Gastroesophageal sphincter (tissue), 4 donors: ENCODE data around the gene FERMT3. TPM values are rescaled to one million over a fixed set of nuclear protein-coding genes. Genes with fewer than 3 reads are reported as not detected.

Source experiments
- ATAC-seq: fragments of 150-250 bp; one replicate; pipeline ENCODE4 v1.9.1; 2016; ENCODE audit warnings: mild to moderate bottlenecking, moderate library complexity
- H3K27ac ChIP-seq, 4 donors: fragments of 200-600 bp; sonication (generic) in 3 of 4; 1 replicate in 3 of 4; 2 replicates in 1 of 4; pipeline ENCODE4 v1.5.1; 2016 to 2019
- H3K27me3 ChIP-seq: fragments of 200-600 bp; sonication (generic); one replicate; pipeline ENCODE4 v1.5.1; 2019
- H3K36me3 ChIP-seq, 2 donors: fragments of 200-600 bp; sonication (generic); one replicate each; pipeline ENCODE4 v1.5.1; 2019; ENCODE audit warnings: control low read depth in 1 of 2
- H3K4me1 ChIP-seq, 3 donors: fragments of 200-600 bp; sonication (generic); 1 replicate in 2 of 3; 2 replicates in 1 of 3; pipeline ENCODE4 v1.5.1; 2016 to 2019; ENCODE audit warnings: control low read depth in 2 of 3
- H3K4me3 ChIP-seq, 2 donors: fragments of 200-600 bp; sonication (generic); one replicate each; pipeline ENCODE4 v1.5.1; 2019; ENCODE audit warnings: mild to moderate bottlenecking in 1 of 2, moderate library complexity in 1 of 2
- H3K9me3 ChIP-seq, 3 donors: fragments of 200-600 bp; sonication (generic); one replicate each; pipeline ENCODE4 v1.5.1; 2017 to 2019; ENCODE audit warnings: control low read depth in 2 of 3
- EP300 ChIP-seq: sonication (generic); formaldehyde crosslinking; IDR thresholded peaks from one replicate; pipeline ENCODE4 v1.6.1; 2017; ENCODE audit warnings: antibody characterized with exemption, mild to moderate bottlenecking
- POLR2A ChIP-seq, 2 donors: fragments of 450-650 bp; IDR thresholded peaks; one replicate each; pipeline ENCODE4 v1.6.1; 2017; ENCODE audit warnings: antibody characterized with exemption in 2 of 2, mild to moderate bottlenecking in 2 of 2, moderate library complexity in 1 of 2
- POLR2AphosphoS5 ChIP-seq: sonication (generic); formaldehyde crosslinking; IDR thresholded peaks from one replicate; pipeline ENCODE4 v1.6.1; 2017; ENCODE audit warnings: antibody characterized with exemption
- WGBS, 2 donors: methylation state at CpG; one replicate each; pipeline ENCODE4 v1.1.5; 2018; ENCODE audit warnings: low coverage in 1 of 2; 5-methylcytosine and 5-hydroxymethylcytosine counted together
- total RNA-seq, 4 donors: library from RNA; depleted of rRNA; stranded (reverse); fragments of >200 nt; gene quantifications; one replicate each; pipeline ENCODE4 v1.1.0, GENCODE V29; 2016
- TF ChIP-seq, protein P1 (sequence below), 4 experiments: fragments of 200-600 bp in 2 of 4; fragments of 450-650 bp in 2 of 4; sonication (generic) in 1 of 4; IDR thresholded peaks; one replicate each; pipeline ENCODE4 v1.5.1; 2017 to 2019; ENCODE audit warnings: antibody characterized with exemption in 4 of 4, mild to moderate bottlenecking in 2 of 4, moderate library complexity in 2 of 4

FERMT3 gene
- total RNA-seq, 4 donors from 2014 or later, result 14.5 to 28.5 (median 17.0) TPM

DNA sequence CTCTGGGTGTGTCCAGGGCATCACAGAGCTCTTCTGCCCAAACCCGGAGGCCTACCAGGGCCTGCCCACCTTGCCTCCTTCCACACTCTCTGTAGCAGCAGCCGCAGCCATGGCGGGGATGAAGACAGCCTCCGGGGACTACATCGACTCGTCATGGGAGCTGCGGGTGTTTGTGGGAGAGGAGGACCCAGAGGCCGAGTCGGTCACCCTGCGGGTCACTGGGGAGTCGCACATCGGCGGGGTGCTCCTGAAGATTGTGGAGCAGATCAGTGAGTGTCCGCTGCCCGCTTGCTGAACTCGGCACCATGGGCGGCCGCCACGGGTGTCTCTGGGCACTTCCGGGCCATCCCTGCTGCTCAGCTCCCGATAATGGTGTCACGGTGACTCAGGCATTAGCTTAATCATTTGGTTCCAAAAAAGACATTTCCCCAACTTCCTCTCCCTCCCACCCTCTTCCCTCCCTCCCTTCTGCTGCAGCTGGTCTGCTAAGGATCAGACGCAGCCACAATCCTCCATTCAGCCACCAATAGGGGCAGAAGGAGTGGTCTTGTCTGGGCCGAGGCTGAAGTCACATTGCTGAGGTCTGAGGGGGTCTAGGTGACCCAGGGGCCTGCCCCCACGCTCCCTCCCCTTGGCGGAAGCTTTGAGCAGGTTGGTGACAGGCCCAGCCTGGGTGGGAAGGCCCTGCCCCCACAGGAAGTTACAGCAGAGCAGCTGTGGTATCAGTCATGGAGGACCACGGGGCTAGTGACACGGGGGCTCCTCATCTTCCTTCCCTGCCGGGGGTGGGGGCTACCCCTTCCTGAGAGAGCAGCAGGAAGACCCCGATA is 950 bp downstream of the FERMT3 start:
- TF ChIP-seq EP300, result no peak
- TF ChIP-seq POLR2A (IDR thresholded peaks at IDR 0.05), result peak in 1 of 2 donors; percentile 8
- TF ChIP-seq POLR2AphosphoS5, result peak; percentile 16
- TF ChIP-seq, protein P1, sequence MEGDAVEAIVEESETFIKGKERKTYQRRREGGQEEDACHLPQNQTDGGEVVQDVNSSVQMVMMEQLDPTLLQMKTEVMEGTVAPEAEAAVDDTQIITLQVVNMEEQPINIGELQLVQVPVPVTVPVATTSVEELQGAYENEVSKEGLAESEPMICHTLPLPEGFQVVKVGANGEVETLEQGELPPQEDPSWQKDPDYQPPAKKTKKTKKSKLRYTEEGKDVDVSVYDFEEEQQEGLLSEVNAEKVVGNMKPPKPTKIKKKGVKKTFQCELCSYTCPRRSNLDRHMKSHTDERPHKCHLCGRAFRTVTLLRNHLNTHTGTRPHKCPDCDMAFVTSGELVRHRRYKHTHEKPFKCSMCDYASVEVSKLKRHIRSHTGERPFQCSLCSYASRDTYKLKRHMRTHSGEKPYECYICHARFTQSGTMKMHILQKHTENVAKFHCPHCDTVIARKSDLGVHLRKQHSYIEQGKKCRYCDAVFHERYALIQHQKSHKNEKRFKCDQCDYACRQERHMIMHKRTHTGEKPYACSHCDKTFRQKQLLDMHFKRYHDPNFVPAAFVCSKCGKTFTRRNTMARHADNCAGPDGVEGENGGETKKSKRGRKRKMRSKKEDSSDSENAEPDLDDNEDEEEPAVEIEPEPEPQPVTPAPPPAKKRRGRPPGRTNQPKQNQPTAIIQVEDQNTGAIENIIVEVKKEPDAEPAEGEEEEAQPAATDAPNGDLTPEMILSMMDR (IDR thresholded peaks at IDR 0.05), result no peak
- peak overlapping the region; percentile 12 to 77 (median 76) for H3K27ac ChIP-seq
- ATAC-seq, result peak; percentile 69
- H3K27me3 ChIP-seq, result no peaks in the 10 kb centered on the region
- H3K4me3 ChIP-seq, result peak overlapping the region; percentile 1 to 46
- 34% methylated on average over 7 of the region's 30 CpGs; no CpG with 5 or more reads in 1 of the 2 donors for WGBS, 2 donors
- H3K4me1 ChIP-seq, result peaks cover 0 to 48% (median 3%) of the 10 kb centered on the region in 3 donors
- H3K36me3 ChIP-seq, result peaks cover 0 to 66% of the 10 kb centered on the region in 2 donors
- no peaks in the 10 kb centered on the region for H3K9me3 ChIP-seq

DNA sequence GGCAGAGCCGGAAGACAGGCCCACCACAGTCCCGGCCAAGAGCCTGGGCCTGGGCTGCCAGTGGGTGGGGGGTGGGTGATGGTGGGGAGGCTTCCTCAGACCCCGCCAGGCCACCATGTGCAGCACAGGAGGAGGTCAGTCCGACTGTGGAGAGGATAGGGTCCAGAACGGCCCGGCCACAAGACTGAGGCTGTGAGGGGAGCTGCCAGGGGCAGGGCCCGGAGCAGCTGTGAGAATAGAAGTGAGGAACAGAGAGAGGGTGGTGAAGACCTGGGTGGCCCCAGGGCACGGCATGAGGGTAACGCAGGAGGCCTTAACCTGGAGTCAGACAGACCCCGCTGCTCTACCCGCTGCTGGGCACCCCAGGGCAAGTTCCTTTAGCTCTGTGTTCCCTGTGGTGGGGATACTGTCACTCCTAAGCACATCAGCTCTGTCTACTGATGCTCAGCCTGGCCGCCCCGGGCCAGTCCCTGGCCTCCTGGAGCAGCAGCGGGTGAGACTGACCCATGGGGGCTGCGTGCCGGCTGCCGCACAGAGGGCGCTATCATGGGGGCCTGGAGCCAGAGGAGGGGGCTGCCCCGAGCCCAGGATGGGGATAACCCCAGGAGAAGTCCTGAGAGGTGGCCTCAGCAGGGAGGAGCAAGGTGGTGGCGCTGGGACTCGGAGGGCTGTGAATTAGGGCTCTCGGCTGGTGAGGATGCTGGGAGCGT is 1.7 kb downstream of the FERMT3 start:
- Histone ChIP-seq H3K27ac (peak overlapping the region; percentile 12 to 77 (median 76)), H3K4me1 (peaks cover 0 to 48% (median 3%) of the 10 kb centered on the region in 3 donors), H3K9me3 (no peaks in the 10 kb centered on the region), H3K4me3 (peak overlapping the region in 1 of 2 donors; percentile 46), H3K36me3 (peaks cover 0 to 60% of the 10 kb centered on the region in 2 donors), H3K27me3 (no peaks in the 10 kb centered on the region)
- 73% methylated on average over 13 of the region's 23 CpGs; no CpG with 5 or more reads in 1 of the 2 donors for WGBS, 2 donors
- no peak for ATAC-seq
- TF ChIP-seq POLR2A (IDR thresholded peaks at IDR 0.05) (no peak), EP300 (no peak), POLR2AphosphoS5 (no peak)
- TF ChIP-seq, protein P1 (IDR thresholded peaks at IDR 0.05), result no peak

GRCh38 chr11:64208796-64209562 is 2.5 kb downstream of the FERMT3 start:
- Histone ChIP-seq H3K9me3 (no peaks in the 10 kb centered on the region), H3K27me3 (no peaks in the 10 kb centered on the region), H3K4me1 (peaks cover 0 to 44% (median 3%) of the 10 kb centered on the region in 3 donors), H3K27ac (peak overlapping the region in 2 of 4 donors; percentile 76 to 77), H3K36me3 (peaks cover 0 to 52% of the 10 kb centered on the region in 2 donors), H3K4me3 (no peak overlapping the region)
- 69 to 73% methylated on average over 3 to 12 of the region's 18 CpGs for WGBS, 2 donors
- no peak for TF ChIP-seq POLR2A (IDR thresholded peaks at IDR 0.05)
- TF ChIP-seq EP300, result no peak
- no peak for ATAC-seq

DNA sequence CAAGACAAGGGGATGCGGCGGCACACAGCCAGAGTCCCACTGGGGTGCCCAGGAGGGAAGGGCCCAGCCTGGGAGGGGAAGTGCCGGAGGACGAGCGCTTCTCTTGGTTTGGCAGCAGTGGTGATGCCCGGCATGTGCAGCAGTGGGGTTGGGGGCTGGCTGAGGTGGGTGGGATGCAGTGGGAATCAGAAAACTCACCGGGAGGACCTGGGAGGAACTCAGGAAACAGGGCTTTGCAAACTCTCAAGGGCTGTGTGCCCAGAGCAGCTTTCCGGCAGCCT is 3.0 kb downstream of the FERMT3 start:
- Histone ChIP-seq H3K36me3 (peaks cover 0 to 47% of the 10 kb centered on the region in 2 donors), H3K4me1 (peaks cover 0 to 39% (median 3%) of the 10 kb centered on the region in 3 donors)

More for the DNA sequence above, 3.0 kb downstream of the FERMT3 start:
- Histone ChIP-seq H3K27ac (no peak overlapping the region), H3K4me3 (no peak overlapping the region), H3K27me3 (no peaks in the 10 kb centered on the region), H3K9me3 (no peaks in the 10 kb centered on the region)
- no peak for ATAC-seq
- WGBS, 2 donors, result 67 to 83% methylated on average over 6 to 7 of the region's 8 CpGs
- TF ChIP-seq, protein P1 (IDR thresholded peaks at IDR 0.05), result no peak
- no peak for TF ChIP-seq POLR2A (IDR thresholded peaks at IDR 0.05)
- TF ChIP-seq EP300, result no peak
- TF ChIP-seq POLR2AphosphoS5, result no peak
